HG03159 (cell line): ENCODE data around the gene TBXAS1.

Source experiments
- ATAC-seq: cut with Tn5 transposase; IDR thresholded peaks from one replicate; pipeline ENCODE4 v1.9.1; 2021; ENCODE audit warnings: mild to moderate bottlenecking, moderate library complexity; ENCODE audit not compliant: unreplicated experiment

Gene TBXAS1

GRCh38 chr7:139942636-139943035, 113.6 kb downstream of the TBXAS1 start:
- ATAC-seq, result no peak

DNA sequence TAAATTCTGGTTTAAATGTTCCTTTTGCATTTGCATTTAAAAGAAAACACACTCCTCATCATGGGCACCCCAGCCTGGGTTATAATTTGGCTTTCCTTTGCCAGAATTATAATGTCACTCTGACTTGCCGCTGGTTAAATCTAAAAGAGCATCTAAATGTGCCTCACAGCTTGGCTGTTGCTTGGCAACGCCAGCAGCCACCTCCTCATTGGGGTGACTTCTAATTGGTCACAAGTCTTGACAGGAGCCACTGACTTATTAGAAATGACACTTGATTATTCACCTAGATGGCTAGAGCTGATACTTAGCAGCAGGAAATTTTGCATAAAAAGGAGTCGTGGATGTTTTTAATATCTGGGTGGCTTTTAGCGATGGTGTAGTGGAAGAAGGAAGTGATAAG, 114.3 kb downstream of the TBXAS1 start:
- no peak for ATAC-seq

- ATAC-seq, result no peak
Measured at GRCh38 chr7:139944248-139944647, 115.2 kb downstream of the TBXAS1 start.

- ATAC-seq, result no peak
Measured at GRCh38 chr7:139946533-139946932, 117.5 kb downstream of the TBXAS1 start.

DNA sequence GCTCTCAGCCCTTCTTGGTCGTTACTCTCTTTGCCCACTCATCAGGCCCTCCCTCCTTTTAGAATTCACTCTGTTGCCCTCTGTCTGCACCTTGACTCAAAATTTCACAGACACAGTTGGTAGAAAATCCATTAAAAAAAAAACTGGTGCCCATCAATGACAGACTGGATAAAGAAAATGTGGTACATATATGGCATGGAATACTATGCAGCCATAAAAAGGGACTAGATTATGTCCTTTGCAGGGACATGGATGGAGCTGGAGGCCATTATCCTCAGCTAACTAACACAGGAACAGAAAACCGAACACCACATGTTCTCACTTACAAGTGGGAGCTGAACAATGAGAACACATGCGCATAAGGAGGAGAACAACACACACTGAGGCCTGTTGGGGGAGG, 118.0 kb downstream of the TBXAS1 start:
- ATAC-seq, result no peak

- ATAC-seq, result no peak
Measured at GRCh38 chr7:139948167-139948566, 119.1 kb downstream of the TBXAS1 start.

- no peak for ATAC-seq
Measured at GRCh38 chr7:139948587-139949335, 119.7 kb downstream of the TBXAS1 start.

DNA sequence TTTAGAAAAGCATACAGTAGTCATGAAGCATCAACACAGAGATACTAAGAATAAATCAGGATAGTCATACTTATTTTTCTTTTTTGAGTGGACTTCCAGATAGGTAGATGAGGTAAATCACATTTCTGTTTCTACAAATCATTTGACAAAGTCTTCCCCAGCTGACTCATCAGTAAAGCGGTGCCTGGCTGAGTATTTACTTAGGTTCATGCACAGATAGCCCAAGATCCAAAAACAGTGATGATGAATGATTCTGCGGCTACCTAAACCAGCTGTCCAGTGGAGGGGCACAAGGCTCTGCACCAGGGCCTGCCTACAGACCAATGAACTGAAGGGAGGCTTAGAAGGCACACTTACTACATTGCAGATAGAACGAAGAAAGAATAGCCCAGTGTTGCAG, 120.6 kb downstream of the TBXAS1 start:
- ATAC-seq, result no peak

GRCh38 chr7:139950881-139951525, 121.9 kb downstream of the TBXAS1 start:
- ATAC-seq, result no peak

DNA sequence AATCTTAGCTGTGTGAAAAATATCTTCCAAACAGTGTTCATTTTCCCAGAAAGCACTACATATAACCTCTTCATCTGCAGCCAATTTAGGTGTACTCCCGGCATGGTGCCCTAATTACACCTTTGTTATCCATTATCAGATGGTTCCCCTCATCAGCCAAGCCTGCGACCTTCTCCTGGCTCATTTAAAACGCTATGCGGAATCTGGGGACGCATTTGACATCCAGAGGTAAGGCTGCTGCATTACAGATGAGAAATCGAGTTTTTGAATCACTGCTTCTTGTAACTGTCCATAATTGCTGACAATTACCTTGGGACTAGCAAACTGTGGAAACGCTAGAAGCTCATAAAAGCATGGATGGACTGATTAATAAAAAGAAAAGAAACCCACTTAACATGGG, 124.2 kb downstream of the TBXAS1 start:
- no peak for ATAC-seq

- ATAC-seq, result no peak
Measured at GRCh38 chr7:139955109-139955820, 126.2 kb downstream of the TBXAS1 start.

DNA sequence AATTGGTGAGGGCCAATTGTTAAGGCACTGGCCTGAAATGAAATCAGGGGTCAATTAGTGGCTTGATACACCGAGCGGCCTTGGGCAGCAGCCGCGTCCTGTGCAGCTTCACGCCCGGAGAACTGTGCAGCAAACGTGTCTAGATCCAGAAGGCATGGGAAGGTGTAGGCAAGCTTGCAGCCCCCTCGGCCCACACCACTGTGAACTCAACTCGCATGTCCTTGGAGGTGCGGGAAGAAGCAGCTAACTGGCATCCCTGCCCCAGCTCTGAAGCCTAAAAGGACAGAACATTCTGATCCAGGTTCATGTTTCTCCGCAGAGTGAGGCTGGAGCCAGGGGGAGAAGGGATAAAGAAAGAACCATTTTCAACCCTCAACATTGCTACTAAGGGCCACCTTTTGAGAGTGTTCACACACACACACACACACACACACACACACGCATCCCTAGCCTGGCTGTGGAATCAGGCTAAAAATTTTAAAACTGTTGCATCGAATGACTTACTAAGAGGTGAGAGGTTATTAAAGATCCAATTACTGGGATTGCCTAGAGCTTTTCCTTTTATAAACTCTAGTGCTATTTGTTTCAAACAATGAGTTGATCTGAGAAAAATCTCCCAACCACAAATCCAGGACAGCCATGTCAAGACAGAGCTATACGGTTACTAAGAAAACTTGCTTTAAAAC, 129.7 kb downstream of the TBXAS1 start:
- ATAC-seq, result no peak

DNA sequence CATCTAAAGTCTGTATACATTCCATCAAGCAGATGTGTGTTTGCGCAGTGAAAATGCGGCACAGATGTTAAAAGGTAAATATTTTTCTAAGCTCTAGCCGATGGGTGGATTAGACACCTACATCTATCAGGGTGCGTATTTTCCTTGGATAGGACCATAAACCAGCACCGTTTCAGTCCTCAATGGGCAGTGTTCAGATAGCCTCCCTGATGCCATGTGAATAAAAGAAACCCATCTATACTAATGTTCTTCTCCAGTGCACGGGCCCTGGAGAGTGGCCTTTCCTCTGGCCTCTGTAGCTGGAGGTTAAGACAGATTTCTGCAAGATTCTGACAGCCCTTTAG, 130.2 kb downstream of the TBXAS1 start:
- no peak for ATAC-seq

DNA sequence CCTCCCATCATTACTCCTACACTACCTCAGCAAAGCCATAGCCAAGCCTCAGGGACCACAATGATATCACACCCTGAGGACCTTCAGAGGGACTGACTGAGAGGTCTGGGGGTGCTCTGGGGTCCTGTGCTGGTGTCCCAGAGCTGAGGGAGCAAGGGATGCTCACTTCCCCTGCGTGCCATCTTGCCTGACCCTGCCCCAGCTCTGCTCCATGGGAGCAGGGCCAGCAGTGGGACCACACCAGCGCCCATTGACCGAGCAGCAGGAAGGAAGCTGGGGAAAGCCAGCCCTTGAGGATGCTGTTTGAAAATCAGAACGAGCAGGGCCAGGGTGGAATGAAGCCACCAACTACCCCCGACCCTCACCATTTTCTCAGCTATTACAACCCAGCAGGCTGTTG, 130.7 kb downstream of the TBXAS1 start:
- ATAC-seq, result no peak

DNA sequence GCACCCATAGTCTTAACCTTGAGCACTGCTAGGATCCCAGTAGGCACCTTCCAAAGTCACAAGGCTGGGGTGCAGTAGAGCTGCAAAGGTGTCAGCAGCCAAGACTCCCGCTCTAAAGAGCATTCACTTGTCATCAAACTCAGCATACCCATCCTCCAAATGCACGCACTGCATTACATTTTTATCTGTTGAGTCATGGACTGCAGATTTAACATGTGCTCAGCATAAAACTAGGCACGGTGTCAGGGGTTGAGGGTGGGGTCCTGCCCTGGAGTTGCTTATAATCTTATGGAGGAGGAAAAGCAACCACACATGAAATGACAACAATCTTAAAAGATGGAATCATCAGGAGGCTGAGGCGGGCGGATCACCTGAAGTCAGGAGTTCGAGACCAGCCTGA, 131.1 kb downstream of the TBXAS1 start:
- no peak for ATAC-seq

DNA sequence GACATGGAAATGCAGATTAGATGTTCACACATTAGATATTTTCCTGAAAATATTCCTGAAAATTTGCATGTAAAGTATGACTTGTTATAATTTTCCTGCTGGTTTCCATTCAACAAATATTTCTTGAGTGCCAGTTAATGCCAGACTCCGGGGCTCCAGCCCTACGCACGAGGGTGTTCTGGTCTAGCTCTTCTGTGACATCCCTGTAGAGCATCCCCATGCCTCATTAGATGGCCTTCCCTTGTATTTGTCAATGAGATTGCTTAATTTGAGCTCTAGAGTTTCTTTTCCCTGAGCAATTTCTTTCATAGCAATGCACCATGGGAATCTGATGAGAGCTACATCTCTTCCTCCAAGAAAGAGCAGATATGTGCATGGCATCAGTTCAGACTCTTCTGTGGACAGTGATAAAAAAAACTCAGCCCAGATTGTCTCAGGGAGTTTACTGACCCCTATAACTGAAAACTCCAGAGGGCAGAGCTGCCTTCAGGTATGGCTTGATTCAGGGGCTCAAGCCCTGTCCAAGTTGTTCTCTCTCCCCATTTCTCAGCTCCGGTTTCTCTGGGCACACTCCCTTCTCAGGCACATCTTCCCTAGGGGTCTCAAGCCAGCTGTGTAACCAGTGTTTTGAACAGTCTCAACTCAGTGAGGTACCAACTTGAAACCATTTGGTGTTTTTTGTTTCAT, 137.0 kb downstream of the TBXAS1 start:
- no peak for ATAC-seq

DNA sequence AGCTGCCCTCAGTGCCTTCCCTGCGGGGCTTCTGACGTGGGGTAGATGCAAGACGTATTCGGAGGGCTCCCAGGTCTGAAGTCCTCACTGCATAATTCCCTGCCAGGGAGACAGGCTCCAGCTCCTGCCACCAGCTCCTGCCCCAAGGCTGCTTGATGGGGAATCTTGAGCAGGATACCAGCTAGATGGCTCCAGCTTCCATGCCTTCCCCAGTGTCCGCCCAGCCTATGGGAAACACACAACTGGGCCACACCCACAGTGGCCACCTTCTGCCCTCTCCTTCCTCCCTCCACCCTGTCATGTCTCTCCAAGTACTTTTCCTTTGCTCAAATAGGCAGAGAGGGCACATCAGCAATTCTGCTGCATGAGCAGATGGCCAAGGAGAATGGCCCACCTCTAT, 137.9 kb downstream of the TBXAS1 start:
- ATAC-seq, result no peak

DNA sequence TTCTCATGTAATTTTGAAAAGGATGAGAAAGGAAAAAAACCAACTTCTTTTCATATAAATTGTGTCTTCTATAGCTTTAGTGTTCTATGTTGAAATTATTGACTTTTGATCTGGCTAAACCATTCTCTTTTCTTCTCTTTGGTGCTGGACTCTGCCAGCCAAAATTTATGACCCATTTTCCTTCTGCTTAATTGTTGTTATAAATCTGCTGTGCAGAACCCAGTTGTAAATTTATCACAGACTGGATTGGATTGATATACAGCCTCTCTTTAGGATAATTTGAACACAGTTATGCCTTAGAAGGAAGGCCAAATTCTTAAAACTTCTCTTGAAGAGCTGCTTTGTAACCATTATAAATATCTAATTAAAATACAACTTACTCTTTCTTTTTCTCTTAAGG, 139.9 kb downstream of the TBXAS1 start:
- ATAC-seq, result no peak

DNA sequence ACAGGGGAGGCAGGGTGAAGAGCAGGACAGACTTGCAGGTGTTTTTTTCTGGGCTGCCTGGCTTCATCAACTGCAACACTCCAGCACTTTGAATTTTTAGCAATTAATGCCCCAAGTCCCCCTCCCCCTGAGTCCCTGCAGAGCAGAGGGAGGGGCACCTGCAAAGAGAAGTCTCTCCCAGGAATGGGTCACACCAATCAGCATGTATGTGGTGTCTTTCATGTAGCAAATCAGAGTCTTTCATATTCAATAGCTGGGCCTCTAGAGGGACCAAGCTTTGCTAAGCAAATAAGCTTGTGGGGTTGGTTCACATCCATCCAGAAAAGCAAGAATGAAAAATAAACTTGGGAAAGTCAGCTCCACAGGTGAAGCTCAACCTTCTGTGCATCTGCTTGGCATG, 143.0 kb downstream of the TBXAS1 start:
- no peak for ATAC-seq

DNA sequence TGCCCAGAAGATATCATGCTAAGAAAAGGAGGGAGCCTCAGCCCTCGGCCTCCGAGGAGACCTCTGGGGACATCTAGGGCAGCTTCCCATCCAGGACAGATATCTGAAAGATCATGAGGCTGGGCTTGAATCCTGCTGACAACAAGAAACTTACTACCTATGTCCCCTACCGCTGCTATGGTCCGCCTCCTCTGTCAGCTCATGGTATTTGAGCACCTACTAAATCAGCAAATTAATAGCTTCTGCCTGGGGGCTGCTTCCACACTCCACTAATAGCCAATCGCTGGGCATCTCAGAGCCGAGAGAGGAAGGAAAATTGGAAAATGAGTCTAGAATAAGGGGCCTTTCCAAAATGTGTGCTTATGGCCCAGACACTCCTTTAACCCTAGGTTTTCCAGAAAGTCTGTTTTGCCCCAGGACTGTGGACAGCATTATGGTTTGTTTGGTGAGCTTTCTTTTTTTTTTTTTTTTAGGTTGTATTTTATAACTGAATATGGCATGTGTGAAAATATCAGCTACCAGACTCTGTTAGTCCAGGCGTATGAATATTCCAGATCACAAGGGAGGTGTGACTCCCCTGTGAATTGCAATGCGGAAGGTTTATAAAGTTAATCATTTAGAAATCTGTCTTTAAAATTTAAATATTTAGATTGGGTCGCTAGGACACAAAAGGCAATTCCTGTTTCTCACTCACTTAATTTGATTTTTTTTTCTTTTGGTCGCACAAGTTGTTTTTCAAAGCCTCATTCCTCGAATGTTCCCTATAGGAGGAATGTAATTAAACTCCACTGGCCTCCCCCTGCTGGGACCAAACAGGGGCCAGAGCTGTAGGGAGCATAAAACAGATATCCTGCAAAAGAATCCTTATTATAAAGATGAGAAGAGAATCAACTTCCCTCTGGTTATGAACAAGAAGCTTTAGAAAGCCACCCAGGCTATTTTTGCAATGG, 144.3 kb downstream of the TBXAS1 start:
- ATAC-seq, result no peak
